ENCODE results near the gene SCAF1. TPM values are rescaled to one million over a fixed set of nuclear protein-coding genes. Genes with fewer than 3 reads are reported as not detected.

SCAF1 gene
- total and polyA plus RNA-seq, 9 of the 15 experiments (the other 6 are each of a cell fraction or from before 2014, with no cell fraction given) = 0.20 to 79.0 (median 4.9) TPM

GRCh38 chr19:49656456-49657109, 14.6 kb downstream of the SCAF1 start:
- Histone ChIP-seq H3K4me1 (replicated peaks in 1 of 2; ENCODE audit: control insufficient read depth in 2 of 2, insufficient read depth in 2 of 2, low read length in 2 of 2) (peaks cover 0 to 18% of the 10 kb centered on the region in 2 experiments; a peak in 2 of 5 replicates), H2AFZ (ENCODE audit: low read depth, low read length) (no peak overlapping the region), H3K27me3 (ENCODE audit: control insufficient read depth in 2 of 2, insufficient read depth in 2 of 2, low read length in 2 of 2) (no peaks in the 10 kb centered on the region), H3K4me3 (no peak overlapping the region), H3K4me2 (ENCODE audit: insufficient read depth, low read length) (no peak overlapping the region), H3K79me2 (ENCODE audit: control insufficient read depth, insufficient read depth, low read length) (no peaks in the 10 kb centered on the region), H3K9ac (ENCODE audit: insufficient read depth in 1 of 2, low read depth in 2 of 2, low read length in 2 of 2) (no peak overlapping the region), H3K9me3 (replicated peaks; ENCODE audit: control insufficient read depth, insufficient read depth, low read depth, low read length) (0 out of 2 replicates have a peak, but pooled peaks cover 2% of the 10 kb centered on the region), H3K27ac (ENCODE audit: extremely low read depth, low read depth, low read length) (no peak overlapping the region), H3K9me1 (ENCODE audit: control insufficient read depth, insufficient read depth, low read length) (peaks cover 2% of the 10 kb centered on the region), H3K36me3 (ENCODE audit: control insufficient read depth, insufficient read depth, low read length) (peaks cover 89% of the 10 kb centered on the region; the same call in 2 of the 3 replicates), H4K20me1 (replicated peaks; ENCODE audit: control insufficient read depth, insufficient read depth, low read length) (0 out of 2 replicates have a peak, but pooled peaks cover 14% of the 10 kb centered on the region)
- POLR2A ChIA-PET = interaction anchor here (0.6 to 4.8 kb wide), 4 partner anchors 10 to 75 kb away, joined by 3 to 28 read pairs (median 20); partner anchors contain the start of genes BCL2L12, IRF3, PRRG2 and RRAS
- in situ Hi-C loops (cut with MboI) = no loop called here
- 0 out of 2 replicates have a peak, but pooled peaks have one; percentile 4 for TF ChIP-seq POLR2G (IDR thresholded peaks at IDR 0.05; ENCODE audit: low read depth, low read length)
- TF ChIP-seq DLX4 (CRISPR knock-in tag; IDR thresholded peaks at IDR 0.05) = no peak
- intact Hi-C loops (cut with micrococcal nuclease) = no loop called here
- DNase-seq (ENCODE audit: extremely low read depth in 1 of 4, low spot score in 3 of 4) (no peak), FAIRE-seq (no peak), ATAC-seq (no peak)
- 92% methylated on average over 17 of the region's 17 CpGs for WGBS (ENCODE audit: insufficient coverage, low coverage, missing lambda C conversion rate)
- CTCF ChIA-PET (ENCODE audit: low intra/inter-chr PET ratio) = no interaction called here
- no TSS peak for BruUV-seq (replicated peaks)

Data from K562 (cell line).